ENCODE results near the gene HHATL. TPM values are rescaled to one million over a fixed set of nuclear protein-coding genes. Genes with fewer than 3 reads are reported as not detected.

HHATL gene
- total RNA-seq, 1 experiment from 2014 or later = not detected

- no peaks in the 10 kb centered on the region for H3K27me3 Mint-ChIP-seq (ENCODE audit: insufficient read depth, unreplicated experiment)
- no peak for DNase-seq
- ChIA-PET POLR2A (no interaction called here), CTCF (interaction anchor here (0.6 kb wide), 1 partner anchor 404 kb away, joined by 3 read pairs; no protein-coding TSS in a partner anchor)
- no peak overlapping the region for H3K4me3 ChIP-seq (ENCODE audit: low read depth, low read length)
- no peaks in the 10 kb centered on the region for H3K9me3 Mint-ChIP-seq (ENCODE audit: unreplicated experiment)
- no peaks in the 10 kb centered on the region for H3K4me1 ChIP-seq
- H3K4me3 Mint-ChIP-seq (ENCODE audit: unreplicated experiment) = no peak overlapping the region
- H3K27ac Mint-ChIP-seq (ENCODE audit: unreplicated experiment) = no peak overlapping the region
- no peaks in the 10 kb centered on the region; the same call in 1 of the 2 replicates for H3K27me3 ChIP-seq (replicated peaks; ENCODE audit: control insufficient read depth, insufficient read depth, low read length)
- BruUV-seq (replicated peaks) = no TSS peak
- no peaks in the 10 kb centered on the region for H3K36me3 Mint-ChIP-seq (ENCODE audit: insufficient read depth, unreplicated experiment)
- H3K4me1 Mint-ChIP-seq (ENCODE audit: low read depth, unreplicated experiment) = no peaks in the 10 kb centered on the region
- no peaks in the 10 kb centered on the region for H3K9me3 ChIP-seq
- no peaks in the 10 kb centered on the region for H3K36me3 ChIP-seq (ENCODE audit: control insufficient read depth, insufficient read depth, low read length)
- no peak for TF ChIP-seq CTCF (IDR thresholded peaks at IDR 0.05; ENCODE audit: insufficient read depth in 1 of 2, low read depth in 1 of 2, low read length in 1 of 2, severe bottlenecking in 1 of 2, unreplicated experiment in 1 of 2)
- intact Hi-C loops (cut with micrococcal nuclease; ENCODE audit: unreplicated experiment) = no loop called here
Observed at GRCh38 chr3:42734263-42734860, 31.8 kb upstream of the HHATL start.

- H3K4me3 ChIP-seq (ENCODE audit: low read depth, low read length) = no peak overlapping the region
- TF ChIP-seq CTCF (IDR thresholded peaks at IDR 0.05; ENCODE audit: insufficient read depth in 1 of 2, low read depth in 1 of 2, low read length in 1 of 2, severe bottlenecking in 1 of 2, unreplicated experiment in 1 of 2) = no peak
- H3K27me3 Mint-ChIP-seq (ENCODE audit: insufficient read depth, unreplicated experiment) = no peaks in the 10 kb centered on the region
- intact Hi-C loops (cut with micrococcal nuclease; ENCODE audit: unreplicated experiment) = no loop called here
- no peaks in the 10 kb centered on the region for H3K36me3 ChIP-seq (ENCODE audit: control insufficient read depth, insufficient read depth, low read length)
- no TSS peak for BruUV-seq (replicated peaks)
- H3K4me1 Mint-ChIP-seq (ENCODE audit: low read depth, unreplicated experiment) = no peaks in the 10 kb centered on the region
- H3K27ac Mint-ChIP-seq (ENCODE audit: unreplicated experiment) = no peak overlapping the region
- no peaks in the 10 kb centered on the region for H3K9me3 Mint-ChIP-seq (ENCODE audit: unreplicated experiment)
- no peaks in the 10 kb centered on the region for H3K36me3 Mint-ChIP-seq (ENCODE audit: insufficient read depth, unreplicated experiment)
- DNase-seq = no peak
- no peaks in the 10 kb centered on the region; the same call in 1 of the 2 replicates for H3K27me3 ChIP-seq (replicated peaks; ENCODE audit: control insufficient read depth, insufficient read depth, low read length)
- H3K9me3 ChIP-seq = no peaks in the 10 kb centered on the region
- H3K4me3 Mint-ChIP-seq (ENCODE audit: unreplicated experiment) = no peak overlapping the region
- H3K4me1 ChIP-seq = no peaks in the 10 kb centered on the region
- ChIA-PET CTCF (interaction anchor here (0.6 kb wide), 1 partner anchor 405 kb away, joined by 3 read pairs; no protein-coding TSS in a partner anchor), POLR2A (no interaction called here)
Observed at GRCh38 chr3:42733501-42734262, 31.1 kb upstream of the HHATL start.

GRCh38 chr3:42732829-42733459 lies 30.3 kb upstream of the HHATL start:
- ChIA-PET CTCF (no interaction called here), POLR2A (no interaction called here)
- Histone ChIP-seq H3K9me3 (no peaks in the 10 kb centered on the region), H3K27me3 (replicated peaks; ENCODE audit: control insufficient read depth, insufficient read depth, low read length) (no peaks in the 10 kb centered on the region; the same call in 1 of the 2 replicates), H3K36me3 (ENCODE audit: control insufficient read depth, insufficient read depth, low read length) (no peaks in the 10 kb centered on the region), H3K4me1 (no peaks in the 10 kb centered on the region), H3K4me3 (ENCODE audit: low read depth, low read length) (no peak overlapping the region)
- BruUV-seq (replicated peaks) = no TSS peak
- H3K9me3 Mint-ChIP-seq (ENCODE audit: unreplicated experiment) = no peaks in the 10 kb centered on the region
- intact Hi-C loops (cut with micrococcal nuclease; ENCODE audit: unreplicated experiment) = no loop called here
- H3K36me3 Mint-ChIP-seq (ENCODE audit: insufficient read depth, unreplicated experiment) = no peaks in the 10 kb centered on the region
- TF ChIP-seq CTCF (IDR thresholded peaks at IDR 0.05; ENCODE audit: insufficient read depth in 1 of 2, low read depth in 1 of 2, low read length in 1 of 2, severe bottlenecking in 1 of 2, unreplicated experiment in 1 of 2) = peak; percentile 32 to 39
- no peaks in the 10 kb centered on the region for H3K4me1 Mint-ChIP-seq (ENCODE audit: low read depth, unreplicated experiment)
- no peak overlapping the region for H3K27ac Mint-ChIP-seq (ENCODE audit: unreplicated experiment)
- peaks cover 2% of the 10 kb centered on the region for H3K27me3 Mint-ChIP-seq (ENCODE audit: insufficient read depth, unreplicated experiment)
- H3K4me3 Mint-ChIP-seq (ENCODE audit: unreplicated experiment) = no peak overlapping the region
- peak in 1 of 2 experiments; percentile 9 for DNase-seq

All from Caco-2 (cell line).